Measurements from ENCODE around the gene SEMA3E. TPM values are rescaled to one million over a fixed set of nuclear protein-coding genes. Genes with fewer than 3 reads are reported as not detected.

The SEMA3E gene
- total RNA-seq, 1 experiment from 2014 or later: 2.5 TPM

DNA sequence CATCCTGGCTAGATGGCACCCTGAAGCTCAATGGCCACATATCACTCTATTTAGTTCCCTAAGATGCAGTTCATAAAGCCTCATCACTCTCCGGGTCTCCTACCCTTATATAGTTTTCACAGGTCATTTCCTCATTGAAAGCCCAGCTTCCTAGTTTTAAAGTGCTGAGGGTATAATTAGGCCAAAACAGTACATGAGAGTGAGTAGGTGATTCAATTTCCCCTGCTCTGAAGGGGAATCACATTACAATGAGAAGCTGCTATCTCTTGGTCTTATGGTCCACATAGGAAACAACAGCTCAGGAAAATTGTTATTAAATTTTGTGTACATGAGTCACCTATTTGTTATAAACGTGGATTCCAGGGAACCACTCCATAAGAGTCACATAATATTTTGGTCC, 162.0 kb downstream of the SEMA3E start:
- no peak overlapping the region for H3K27ac Mint-ChIP-seq
- H3K9me3 Mint-ChIP-seq: no peaks in the 10 kb centered on the region
- ATAC-seq (no peak), DNase-seq (ENCODE audit: low spot score) (no peak)
- H3K4me3 Mint-ChIP-seq: no peak overlapping the region
- ChIA-PET CTCF (interaction anchor here (1.2 to 3.3 kb wide), 3 partner anchors 11 to 75 kb away, joined by 3 to 18 read pairs (median 4); no protein-coding TSS in a partner anchor), POLR2A (no interaction called here)
- no peak for TF ChIP-seq MXD4 (CRISPR knock-in tag; IDR thresholded peaks at IDR 0.05; ENCODE audit: borderline replicate concordance)
- TF ChIP-seq PRRX2 (CRISPR knock-in tag; IDR thresholded peaks at IDR 0.05): no peak
- TF ChIP-seq, protein P1, sequence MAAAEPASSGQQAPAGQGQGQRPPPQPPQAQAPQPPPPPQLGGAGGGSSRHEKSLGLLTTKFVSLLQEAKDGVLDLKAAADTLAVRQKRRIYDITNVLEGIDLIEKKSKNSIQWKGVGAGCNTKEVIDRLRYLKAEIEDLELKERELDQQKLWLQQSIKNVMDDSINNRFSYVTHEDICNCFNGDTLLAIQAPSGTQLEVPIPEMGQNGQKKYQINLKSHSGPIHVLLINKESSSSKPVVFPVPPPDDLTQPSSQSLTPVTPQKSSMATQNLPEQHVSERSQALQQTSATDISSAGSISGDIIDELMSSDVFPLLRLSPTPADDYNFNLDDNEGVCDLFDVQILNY (CRISPR knock-in tag; IDR thresholded peaks at IDR 0.05): no peak
- no peak for TF ChIP-seq ZNF219 (CRISPR knock-in tag; IDR thresholded peaks at IDR 0.05; ENCODE audit: borderline replicate concordance)
- TF ChIP-seq, protein P2, sequence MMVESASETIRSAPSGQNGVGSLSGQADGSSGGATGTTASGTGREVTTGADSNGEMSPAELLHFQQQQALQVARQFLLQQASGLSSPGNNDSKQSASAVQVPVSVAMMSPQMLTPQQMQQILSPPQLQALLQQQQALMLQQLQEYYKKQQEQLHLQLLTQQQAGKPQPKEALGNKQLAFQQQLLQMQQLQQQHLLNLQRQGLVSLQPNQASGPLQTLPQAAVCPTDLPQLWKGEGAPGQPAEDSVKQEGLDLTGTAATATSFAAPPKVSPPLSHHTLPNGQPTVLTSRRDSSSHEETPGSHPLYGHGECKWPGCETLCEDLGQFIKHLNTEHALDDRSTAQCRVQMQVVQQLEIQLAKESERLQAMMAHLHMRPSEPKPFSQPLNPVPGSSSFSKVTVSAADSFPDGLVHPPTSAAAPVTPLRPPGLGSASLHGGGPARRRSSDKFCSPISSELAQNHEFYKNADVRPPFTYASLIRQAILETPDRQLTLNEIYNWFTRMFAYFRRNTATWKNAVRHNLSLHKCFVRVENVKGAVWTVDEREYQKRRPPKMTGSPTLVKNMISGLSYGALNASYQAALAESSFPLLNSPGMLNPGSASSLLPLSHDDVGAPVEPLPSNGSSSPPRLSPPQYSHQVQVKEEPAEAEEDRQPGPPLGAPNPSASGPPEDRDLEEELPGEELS (CRISPR knock-in tag; IDR thresholded peaks at IDR 0.05): no peak
- no peak for TF ChIP-seq IRF2 (CRISPR knock-in tag; IDR thresholded peaks at IDR 0.05; ENCODE audit: borderline replicate concordance, low read depth)
- TF ChIP-seq, protein P3, sequence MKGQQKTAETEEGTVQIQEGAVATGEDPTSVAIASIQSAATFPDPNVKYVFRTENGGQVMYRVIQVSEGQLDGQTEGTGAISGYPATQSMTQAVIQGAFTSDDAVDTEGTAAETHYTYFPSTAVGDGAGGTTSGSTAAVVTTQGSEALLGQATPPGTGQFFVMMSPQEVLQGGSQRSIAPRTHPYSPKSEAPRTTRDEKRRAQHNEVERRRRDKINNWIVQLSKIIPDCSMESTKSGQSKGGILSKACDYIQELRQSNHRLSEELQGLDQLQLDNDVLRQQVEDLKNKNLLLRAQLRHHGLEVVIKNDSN (CRISPR knock-in tag; IDR thresholded peaks at IDR 0.05): no peak
- no peak for TF ChIP-seq CBFB (CRISPR knock-in tag; IDR thresholded peaks at IDR 0.05; ENCODE audit: low read depth)
- TF ChIP-seq RELA (CRISPR knock-in tag; IDR thresholded peaks at IDR 0.05; ENCODE audit: borderline replicate concordance): no peak
- no peaks in the 10 kb centered on the region for H3K27me3 Mint-ChIP-seq (ENCODE audit: low read depth)
- no peaks in the 10 kb centered on the region for H3K4me1 Mint-ChIP-seq
- no peaks in the 10 kb centered on the region for H3K36me3 Mint-ChIP-seq

DNA sequence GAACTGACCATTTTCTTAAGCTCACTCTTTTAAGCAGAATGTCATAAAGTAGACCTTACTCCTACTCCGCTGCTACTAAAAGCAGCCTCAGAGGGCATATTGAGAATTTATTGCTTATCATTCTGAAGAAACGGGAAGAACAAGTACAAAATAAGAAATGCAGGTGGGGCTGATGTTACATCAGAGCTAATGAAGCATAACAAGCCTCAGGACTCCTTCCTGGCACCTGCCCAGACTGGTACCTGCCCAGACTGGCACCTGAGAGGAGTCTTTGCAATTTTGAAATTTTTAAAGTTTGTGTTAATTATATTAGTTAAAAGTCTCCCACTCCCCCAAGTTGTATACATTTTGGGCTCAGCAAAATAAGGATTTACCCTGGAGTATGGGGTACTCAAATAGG, 162.4 kb downstream of the SEMA3E start:
- TF ChIP-seq, protein P4, sequence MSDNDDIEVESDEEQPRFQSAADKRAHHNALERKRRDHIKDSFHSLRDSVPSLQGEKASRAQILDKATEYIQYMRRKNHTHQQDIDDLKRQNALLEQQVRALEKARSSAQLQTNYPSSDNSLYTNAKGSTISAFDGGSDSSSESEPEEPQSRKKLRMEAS (CRISPR knock-in tag; IDR thresholded peaks at IDR 0.05): no peak
- no peak for TF ChIP-seq ZNF232 (CRISPR knock-in tag; IDR thresholded peaks at IDR 0.05)
- TF ChIP-seq ZNF396 (CRISPR knock-in tag; IDR thresholded peaks at IDR 0.05; ENCODE audit: borderline replicate concordance): no peak
- TF ChIP-seq TEAD1 (CRISPR knock-in tag; IDR thresholded peaks at IDR 0.05): no peak
- TF ChIP-seq, protein P5, sequence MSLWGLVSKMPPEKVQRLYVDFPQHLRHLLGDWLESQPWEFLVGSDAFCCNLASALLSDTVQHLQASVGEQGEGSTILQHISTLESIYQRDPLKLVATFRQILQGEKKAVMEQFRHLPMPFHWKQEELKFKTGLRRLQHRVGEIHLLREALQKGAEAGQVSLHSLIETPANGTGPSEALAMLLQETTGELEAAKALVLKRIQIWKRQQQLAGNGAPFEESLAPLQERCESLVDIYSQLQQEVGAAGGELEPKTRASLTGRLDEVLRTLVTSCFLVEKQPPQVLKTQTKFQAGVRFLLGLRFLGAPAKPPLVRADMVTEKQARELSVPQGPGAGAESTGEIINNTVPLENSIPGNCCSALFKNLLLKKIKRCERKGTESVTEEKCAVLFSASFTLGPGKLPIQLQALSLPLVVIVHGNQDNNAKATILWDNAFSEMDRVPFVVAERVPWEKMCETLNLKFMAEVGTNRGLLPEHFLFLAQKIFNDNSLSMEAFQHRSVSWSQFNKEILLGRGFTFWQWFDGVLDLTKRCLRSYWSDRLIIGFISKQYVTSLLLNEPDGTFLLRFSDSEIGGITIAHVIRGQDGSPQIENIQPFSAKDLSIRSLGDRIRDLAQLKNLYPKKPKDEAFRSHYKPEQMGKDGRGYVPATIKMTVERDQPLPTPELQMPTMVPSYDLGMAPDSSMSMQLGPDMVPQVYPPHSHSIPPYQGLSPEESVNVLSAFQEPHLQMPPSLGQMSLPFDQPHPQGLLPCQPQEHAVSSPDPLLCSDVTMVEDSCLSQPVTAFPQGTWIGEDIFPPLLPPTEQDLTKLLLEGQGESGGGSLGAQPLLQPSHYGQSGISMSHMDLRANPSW (CRISPR knock-in tag; conservative IDR thresholded peaks at IDR 0.05; ENCODE audit: low read depth): no peak
- no peak for TF ChIP-seq GABPB1 (CRISPR knock-in tag; IDR thresholded peaks at IDR 0.05)
- TF ChIP-seq NFE2L1 (CRISPR knock-in tag; IDR thresholded peaks at IDR 0.05): no peak
- TF ChIP-seq ZNF138 (CRISPR knock-in tag; conservative IDR thresholded peaks at IDR 0.05): no peak
- TF ChIP-seq MYBL2 (CRISPR knock-in tag; IDR thresholded peaks at IDR 0.05): no peak
- TF ChIP-seq ZBTB21 (CRISPR knock-in tag; IDR thresholded peaks at IDR 0.05; ENCODE audit: borderline replicate concordance): no peak
- TF ChIP-seq, protein P6, sequence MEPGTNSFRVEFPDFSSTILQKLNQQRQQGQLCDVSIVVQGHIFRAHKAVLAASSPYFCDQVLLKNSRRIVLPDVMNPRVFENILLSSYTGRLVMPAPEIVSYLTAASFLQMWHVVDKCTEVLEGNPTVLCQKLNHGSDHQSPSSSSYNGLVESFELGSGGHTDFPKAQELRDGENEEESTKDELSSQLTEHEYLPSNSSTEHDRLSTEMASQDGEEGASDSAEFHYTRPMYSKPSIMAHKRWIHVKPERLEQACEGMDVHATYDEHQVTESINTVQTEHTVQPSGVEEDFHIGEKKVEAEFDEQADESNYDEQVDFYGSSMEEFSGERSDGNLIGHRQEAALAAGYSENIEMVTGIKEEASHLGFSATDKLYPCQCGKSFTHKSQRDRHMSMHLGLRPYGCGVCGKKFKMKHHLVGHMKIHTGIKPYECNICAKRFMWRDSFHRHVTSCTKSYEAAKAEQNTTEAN (CRISPR knock-in tag; IDR thresholded peaks at IDR 0.05): no peak
- no peak for TF ChIP-seq SMAD4 (CRISPR knock-in tag; IDR thresholded peaks at IDR 0.05)
- TF ChIP-seq, protein P7, sequence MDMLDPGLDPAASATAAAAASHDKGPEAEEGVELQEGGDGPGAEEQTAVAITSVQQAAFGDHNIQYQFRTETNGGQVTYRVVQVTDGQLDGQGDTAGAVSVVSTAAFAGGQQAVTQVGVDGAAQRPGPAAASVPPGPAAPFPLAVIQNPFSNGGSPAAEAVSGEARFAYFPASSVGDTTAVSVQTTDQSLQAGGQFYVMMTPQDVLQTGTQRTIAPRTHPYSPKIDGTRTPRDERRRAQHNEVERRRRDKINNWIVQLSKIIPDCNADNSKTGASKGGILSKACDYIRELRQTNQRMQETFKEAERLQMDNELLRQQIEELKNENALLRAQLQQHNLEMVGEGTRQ (CRISPR knock-in tag; IDR thresholded peaks at IDR 0.05): no peak
- TF ChIP-seq, protein P8, sequence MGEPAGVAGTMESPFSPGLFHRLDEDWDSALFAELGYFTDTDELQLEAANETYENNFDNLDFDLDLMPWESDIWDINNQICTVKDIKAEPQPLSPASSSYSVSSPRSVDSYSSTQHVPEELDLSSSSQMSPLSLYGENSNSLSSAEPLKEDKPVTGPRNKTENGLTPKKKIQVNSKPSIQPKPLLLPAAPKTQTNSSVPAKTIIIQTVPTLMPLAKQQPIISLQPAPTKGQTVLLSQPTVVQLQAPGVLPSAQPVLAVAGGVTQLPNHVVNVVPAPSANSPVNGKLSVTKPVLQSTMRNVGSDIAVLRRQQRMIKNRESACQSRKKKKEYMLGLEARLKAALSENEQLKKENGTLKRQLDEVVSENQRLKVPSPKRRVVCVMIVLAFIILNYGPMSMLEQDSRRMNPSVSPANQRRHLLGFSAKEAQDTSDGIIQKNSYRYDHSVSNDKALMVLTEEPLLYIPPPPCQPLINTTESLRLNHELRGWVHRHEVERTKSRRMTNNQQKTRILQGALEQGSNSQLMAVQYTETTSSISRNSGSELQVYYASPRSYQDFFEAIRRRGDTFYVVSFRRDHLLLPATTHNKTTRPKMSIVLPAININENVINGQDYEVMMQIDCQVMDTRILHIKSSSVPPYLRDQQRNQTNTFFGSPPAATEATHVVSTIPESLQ (CRISPR knock-in tag; IDR thresholded peaks at IDR 0.05): no peak
- no peak for TF ChIP-seq ZNF671 (CRISPR knock-in tag; IDR thresholded peaks at IDR 0.05)
- no peak for TF ChIP-seq FOXP1 (CRISPR knock-in tag; IDR thresholded peaks at IDR 0.05; ENCODE audit: borderline replicate concordance)
- no peak for DNase-seq (ENCODE audit: low spot score)
- Mint-ChIP-seq H3K9me3 (no peaks in the 10 kb centered on the region), H3K27me3 (ENCODE audit: low read depth) (no peaks in the 10 kb centered on the region), H3K27ac (no peak overlapping the region), H3K4me3 (no peak overlapping the region), H3K36me3 (no peaks in the 10 kb centered on the region), H3K4me1 (no peaks in the 10 kb centered on the region)
- ATAC-seq: no peak
- ChIA-PET POLR2A (no interaction called here), CTCF (interaction anchor here (1.2 to 3.3 kb wide), 3 partner anchors 11 to 75 kb away, joined by 3 to 18 read pairs (median 4); no protein-coding TSS in a partner anchor)
